Measurements from ENCODE around the gene ADAMTSL1.

The ADAMTSL1 gene

GRCh38 chr9:18755263-18755662 lies 281.3 kb downstream of the ADAMTSL1 start:
- DNase-seq (ENCODE audit: low read depth in 1 of 2, low spot score in 1 of 2): no peak
- no peak overlapping the region for H3K27ac ChIP-seq (replicated peaks)
- TF ChIP-seq SPI1 (IDR thresholded peaks at IDR 0.05; ENCODE audit: borderline replicate concordance, low read depth): no peak
- TF ChIP-seq REST (IDR thresholded peaks at IDR 0.05; ENCODE audit: insufficient replicate concordance, low read depth): no peak
- no peak for TF ChIP-seq CTCF (IDR thresholded peaks at IDR 0.05; ENCODE audit: insufficient read depth, low read length)
- no peak for TF ChIP-seq GABPA (IDR thresholded peaks at IDR 0.05; ENCODE audit: low read depth)
- no peak for TF ChIP-seq POLR2AphosphoS5 (IDR thresholded peaks at IDR 0.05; ENCODE audit: low read depth)
- no peak overlapping the region for H3K4me3 ChIP-seq (replicated peaks; ENCODE audit: insufficient read depth, low read length)
- H3K27me3 ChIP-seq (ENCODE audit: insufficient read depth, poor library complexity, severe bottlenecking): no peaks in the 10 kb centered on the region

GRCh38 chr9:18756712-18757125 lies 282.8 kb downstream of the ADAMTSL1 start:
- H3K4me3 ChIP-seq (replicated peaks; ENCODE audit: insufficient read depth, low read length): no peak overlapping the region
- no peak overlapping the region for H3K27ac ChIP-seq (replicated peaks)
- no peaks in the 10 kb centered on the region for H3K27me3 ChIP-seq (ENCODE audit: insufficient read depth, poor library complexity, severe bottlenecking)
- TF ChIP-seq REST (IDR thresholded peaks at IDR 0.05; ENCODE audit: insufficient replicate concordance, low read depth) (no peak), POLR2AphosphoS5 (IDR thresholded peaks at IDR 0.05; ENCODE audit: low read depth) (no peak), SPI1 (IDR thresholded peaks at IDR 0.05; ENCODE audit: borderline replicate concordance, low read depth) (no peak), GABPA (IDR thresholded peaks at IDR 0.05; ENCODE audit: low read depth) (no peak), CTCF (IDR thresholded peaks at IDR 0.05; ENCODE audit: insufficient read depth, low read length) (no peak)
- DNase-seq (ENCODE audit: low read depth in 1 of 2, low spot score in 1 of 2): no peak

- Histone ChIP-seq H3K27me3 (ENCODE audit: insufficient read depth, poor library complexity, severe bottlenecking) (no peaks in the 10 kb centered on the region), H3K4me3 (replicated peaks; ENCODE audit: insufficient read depth, low read length) (no peak overlapping the region), H3K27ac (replicated peaks) (no peak overlapping the region)
- no peak for TF ChIP-seq GABPA (IDR thresholded peaks at IDR 0.05; ENCODE audit: low read depth)
- no peak for TF ChIP-seq SPI1 (IDR thresholded peaks at IDR 0.05; ENCODE audit: borderline replicate concordance, low read depth)
- TF ChIP-seq POLR2AphosphoS5 (IDR thresholded peaks at IDR 0.05; ENCODE audit: low read depth): no peak
- no peak for TF ChIP-seq CTCF (IDR thresholded peaks at IDR 0.05; ENCODE audit: insufficient read depth, low read length)
- no peak for TF ChIP-seq REST (IDR thresholded peaks at IDR 0.05; ENCODE audit: insufficient replicate concordance, low read depth)
- no peak for DNase-seq (ENCODE audit: low read depth in 1 of 2, low spot score in 1 of 2)
Measured at GRCh38 chr9:18759827-18760226, 285.9 kb downstream of the ADAMTSL1 start.

Data from HL-60 (cell line).